Stomach (tissue), 9 donors: ENCODE results near the gene VWA8. TPM values are rescaled to one million over a fixed set of nuclear protein-coding genes. Genes with fewer than 3 reads are reported as not detected.
A peak's percentile ranks its signal among the peaks of the same experiment; 100 is the strongest.

Experiments used
- DNase-seq, 2 donors: peaks; one replicate each; pipeline versions ENCODE4 v3.0.0 to v3.0.0-alpha.2; 2013 to 2019
- H3K27ac ChIP-seq, 5 donors: fragments of 200-600 bp in 4 of 5; sonication (generic) in 4 of 5; one replicate each; pipeline ENCODE4 v1.5.1; 2013 to 2019; ENCODE audit warnings: mild to moderate bottlenecking in 1 of 5, moderate library complexity in 1 of 5
- H3K27me3 ChIP-seq, 3 donors: fragments of 200-600 bp; sonication (generic); one replicate each; pipeline ENCODE4 v1.5.1; 2017 to 2019; ENCODE audit warnings: mixed run types in 1 of 3
- H3K36me3 ChIP-seq, 4 donors: fragments of 200-600 bp; sonication (generic); 1 replicate in 3 of 4; 2 replicates in 1 of 4; pipeline ENCODE4 v1.5.1; 2016 to 2019
- H3K4me1 ChIP-seq, 4 donors: fragments of 200-600 bp; sonication (generic); one replicate each; pipeline ENCODE4 v1.5.1; 2016 to 2019
- H3K4me3 ChIP-seq, 4 donors: fragments of 200-600 bp; sonication (generic) in 3 of 4; one replicate each; pipeline ENCODE4 v1.5.1; 2016 to 2019; ENCODE audit warnings: mild to moderate bottlenecking in 1 of 4
- H3K9me3 ChIP-seq, 4 donors: fragments of 200-600 bp; sonication (generic); one replicate each; pipeline ENCODE4 v1.5.1; 2016 to 2019
- CTCF ChIP-seq, 7 experiments: fragments of 450-650 bp in 4 of 7; fragments of 200-600 bp in 3 of 7; sonication (generic) in 3 of 7; IDR thresholded peaks; one replicate each; pipeline ENCODE4 v1.5.1; 2016 to 2019; ENCODE audit warnings: antibody characterized with exemption in 7 of 7, control low read depth in 2 of 7, mild to moderate bottlenecking in 1 of 7
- EP300 ChIP-seq: sonication (generic); formaldehyde crosslinking; IDR thresholded peaks from one replicate; pipeline ENCODE4 v1.6.1; 2017; ENCODE audit warnings: antibody characterized with exemption
- POLR2A ChIP-seq, 4 donors: fragments of 450-650 bp; IDR thresholded peaks; one replicate each; pipeline ENCODE4 v1.6.1; 2016; ENCODE audit warnings: antibody characterized with exemption in 4 of 4, control low read depth in 2 of 4, mild to moderate bottlenecking in 1 of 4, moderate library complexity in 1 of 4
- POLR2AphosphoS5 ChIP-seq, 3 donors: sonication (generic); formaldehyde crosslinking; IDR thresholded peaks; one replicate each; pipeline ENCODE4 v1.6.1; 2016; ENCODE audit warnings: antibody characterized with exemption in 3 of 3
- WGBS, 5 donors: extraction: QIAGEN DNeasy Blood & Tissue Kit in 3 of 5; methylation state at CpG; one replicate each; pipeline versions ENCODE4 v1.1.5 to v1.1.7; 2013 to 2018; 5-methylcytosine and 5-hydroxymethylcytosine counted together
- intact Hi-C: fragments of 100-400 bp; cut with DNase I; formaldehyde crosslinking; loops from one replicate; pipeline ENCODE4 v1.15.1; 2023; ENCODE audit warnings: low total_unique reads
- polyA plus RNA-seq, 3 donors: library from polyadenylated mRNA; stranded (reverse); fragments of 200-250 nt; gene quantifications; one replicate each; pipeline ENCODE4 v1.2.3, GENCODE V29; 2013
- total RNA-seq, 5 donors: library from RNA; depleted of rRNA; stranded (reverse); fragments of >200 nt; gene quantifications; one replicate each; pipeline versions ENCODE4 v1.1.0 to v1.2.3, GENCODE V29; 2014 to 2016
- donor health status: healthy with polysubstance abuse.
- donor health status: Bipolar disorder and iron deficiency.
- donor health status: healthy.

Gene VWA8
- total and polyA plus RNA-seq, 8 donors = 3.3 to 99.2 (median 25.4) TPM

DNA sequence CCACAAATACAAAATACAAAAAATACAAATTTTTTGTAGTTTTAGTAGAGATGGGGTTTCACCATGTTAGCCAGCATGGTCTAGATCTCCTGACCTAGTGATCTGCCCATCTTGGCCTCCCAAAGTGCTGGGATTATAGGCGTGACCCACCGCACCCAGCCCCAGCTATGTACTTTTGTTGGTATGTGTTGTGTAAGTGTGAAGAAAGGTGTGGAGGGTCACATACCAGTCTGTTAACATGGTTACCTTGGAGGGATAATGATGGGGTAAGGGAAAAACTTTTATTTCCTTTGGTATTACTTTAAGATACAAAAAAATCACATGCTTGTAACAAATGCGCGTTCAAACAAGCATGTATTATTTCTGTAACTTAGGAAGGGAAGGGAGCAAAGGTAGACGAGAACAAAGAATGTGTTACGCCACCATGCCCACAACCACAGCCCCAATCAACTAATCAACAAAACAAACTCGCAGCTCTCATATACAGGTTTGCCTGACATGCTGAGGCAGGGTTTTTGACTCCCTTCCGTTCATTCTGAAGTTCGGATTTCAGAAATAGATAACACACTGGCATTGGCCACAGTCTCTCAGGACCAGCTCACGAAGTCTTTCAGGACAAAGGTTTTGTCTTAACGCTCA lies 13.5 kb upstream of the VWA8 start:
- Histone ChIP-seq H3K9me3 (no peaks in the 10 kb centered on the region), H3K36me3 (no peaks in the 10 kb centered on the region), H3K4me3 (no peak overlapping the region), H3K27ac (no peak overlapping the region), H3K27me3 (no peaks in the 10 kb centered on the region), H3K4me1 (no peaks in the 10 kb centered on the region)
- intact Hi-C loops = no loop called here
- WGBS, 5 donors = 38 to 61% (median 56%) methylated on average over 11 of the region's 11 CpGs
- TF ChIP-seq POLR2AphosphoS5 (IDR thresholded peaks at IDR 0.05) = no peak
- no peak for TF ChIP-seq POLR2A (IDR thresholded peaks at IDR 0.05)
- TF ChIP-seq EP300 = no peak
- TF ChIP-seq CTCF (IDR thresholded peaks at IDR 0.05) = no peak
- DNase-seq = peak in 1 of 2 donors; percentile 78

GRCh38 chr13:41973247-41973741 lies 12.4 kb upstream of the VWA8 start:
- H3K27ac ChIP-seq = no peak overlapping the region
- DNase-seq = no peak
- H3K4me3 ChIP-seq = no peak overlapping the region
- intact Hi-C loops = no loop called here
- no peaks in the 10 kb centered on the region for H3K9me3 ChIP-seq
- no peaks in the 10 kb centered on the region for H3K36me3 ChIP-seq
- 54 to 76% (median 73%) methylated on average over 4 to 7 of the region's 7 CpGs for WGBS, 5 donors
- H3K4me1 ChIP-seq = no peaks in the 10 kb centered on the region
- H3K27me3 ChIP-seq = no peaks in the 10 kb centered on the region
- TF ChIP-seq EP300 (no peak), POLR2AphosphoS5 (IDR thresholded peaks at IDR 0.05) (no peak), CTCF (IDR thresholded peaks at IDR 0.05) (no peak), POLR2A (IDR thresholded peaks at IDR 0.05) (no peak)

DNA sequence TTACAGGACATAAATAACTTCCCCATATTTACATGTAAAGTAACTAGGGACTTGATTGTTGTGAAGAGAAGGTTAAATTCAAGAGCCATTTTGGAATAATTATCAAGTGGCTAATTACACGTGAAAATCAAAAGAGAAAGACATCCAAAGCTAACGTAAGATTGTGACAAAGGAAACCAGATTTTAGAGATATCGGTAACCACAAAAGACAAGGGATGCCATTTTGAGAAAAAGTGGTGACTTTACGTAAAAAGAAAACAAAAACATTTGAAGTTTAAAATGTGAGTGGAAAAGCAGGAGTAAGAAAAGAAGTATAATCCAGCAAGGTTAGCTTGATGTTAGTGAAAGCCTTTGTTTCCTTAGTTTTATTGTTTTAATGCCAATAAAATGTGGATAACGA lies 10.9 kb upstream of the VWA8 start:
- H3K27me3 ChIP-seq = no peaks in the 10 kb centered on the region
- no peaks in the 10 kb centered on the region for H3K4me1 ChIP-seq
- no peak overlapping the region for H3K27ac ChIP-seq
- WGBS, 5 donors = 75 to 81% (median 79%) methylated on average over 5 of the region's 5 CpGs
- TF ChIP-seq EP300 (no peak), POLR2A (IDR thresholded peaks at IDR 0.05) (no peak), POLR2AphosphoS5 (IDR thresholded peaks at IDR 0.05) (no peak), CTCF (IDR thresholded peaks at IDR 0.05) (no peak)
- H3K9me3 ChIP-seq = no peaks in the 10 kb centered on the region
- no peaks in the 10 kb centered on the region for H3K36me3 ChIP-seq
- no peak overlapping the region for H3K4me3 ChIP-seq
- DNase-seq = no peak
- intact Hi-C loops = no loop called here

DNA sequence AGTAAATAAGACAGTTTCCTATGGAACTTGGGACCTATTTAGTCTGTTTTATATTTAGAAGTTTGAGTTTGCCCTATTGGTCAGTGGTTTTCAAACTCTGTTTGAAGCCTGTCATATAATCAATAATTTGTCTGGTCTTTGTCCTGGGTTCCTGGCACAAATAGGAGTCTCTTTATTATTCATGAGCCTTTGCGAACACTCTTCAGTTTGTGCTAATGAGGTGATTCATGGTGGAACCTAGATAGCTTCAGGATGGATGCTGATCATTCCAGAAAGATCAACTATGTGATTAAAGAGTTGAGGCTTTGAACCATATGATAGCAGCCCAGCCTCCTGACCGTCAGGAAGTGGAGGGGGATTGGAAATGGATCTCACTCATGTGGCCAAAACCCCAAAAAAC lies 10.0 kb upstream of the VWA8 start:
- H3K27ac ChIP-seq = no peak overlapping the region
- intact Hi-C loops = no loop called here
- no peaks in the 10 kb centered on the region for H3K9me3 ChIP-seq
- TF ChIP-seq POLR2A (IDR thresholded peaks at IDR 0.05) (no peak), POLR2AphosphoS5 (IDR thresholded peaks at IDR 0.05) (no peak), CTCF (IDR thresholded peaks at IDR 0.05) (no peak), EP300 (no peak)
- no peak for DNase-seq
- WGBS, 5 donors = 85 to 97% (median 95%) methylated on average over 2 of the region's 2 CpGs
- no peaks in the 10 kb centered on the region for H3K4me1 ChIP-seq
- H3K27me3 ChIP-seq = no peaks in the 10 kb centered on the region
- no peak overlapping the region for H3K4me3 ChIP-seq
- no peaks in the 10 kb centered on the region for H3K36me3 ChIP-seq
